Lower leg skin (tissue), 4 donors: ENCODE data around the gene LRP3. TPM values are rescaled to one million over a fixed set of nuclear protein-coding genes. Genes with fewer than 3 reads are reported as not detected.
"Not testable (repeated sequence)": the region's sequence is repeated elsewhere in the genome, so short reads cannot be mapped to it uniquely, and the experiment has no call there.

Experiments
- DNase-seq, 2 donors: peaks; one replicate each; pipeline ENCODE4 v3.0.0-alpha.2; 2019; ENCODE audit warnings: low spot score in 2 of 2
- H3K4me3 ChIP-seq: fragments of 200-600 bp; sonication (generic); 2 replicates; pipeline ENCODE4 v1.5.1; 2017; ENCODE audit warnings: mild to moderate bottlenecking, low read depth; ENCODE audit not compliant: poor library complexity, severe bottlenecking
- POLR2A ChIP-seq, 2 donors: fragments of 450-650 bp; IDR thresholded peaks; one replicate each; pipeline ENCODE4 v1.6.1; 2016 to 2017; ENCODE audit warnings: antibody characterized with exemption in 2 of 2, mild to moderate bottlenecking in 1 of 2, moderate library complexity in 1 of 2
- WGBS, 2 donors: methylation state at CpG; one replicate each; pipeline ENCODE4 v1.1.5; 2018; 5-methylcytosine and 5-hydroxymethylcytosine counted together
- intact Hi-C: fragments of 100-400 bp; cut with DNase I; formaldehyde crosslinking; loops from one replicate; pipeline ENCODE4 v1.15.0; 2023; ENCODE audit warnings: low total_unique reads
- total RNA-seq, 4 donors: library from RNA; depleted of rRNA; stranded (reverse); fragments of >200 nt; gene quantifications; one replicate each; pipeline ENCODE4 v1.1.0, GENCODE V29; 2016
- TF ChIP-seq, protein P1 (sequence below), 3 donors: fragments of 450-650 bp; IDR thresholded peaks; one replicate each; pipeline ENCODE4 v1.5.1; 2016; ENCODE audit warnings: antibody characterized with exemption in 3 of 3, mild to moderate bottlenecking in 3 of 3, moderate library complexity in 2 of 3

Gene LRP3
- total RNA-seq, 4 donors from 2014 or later, result 9.4 to 27.4 (median 18.0) TPM

DNA sequence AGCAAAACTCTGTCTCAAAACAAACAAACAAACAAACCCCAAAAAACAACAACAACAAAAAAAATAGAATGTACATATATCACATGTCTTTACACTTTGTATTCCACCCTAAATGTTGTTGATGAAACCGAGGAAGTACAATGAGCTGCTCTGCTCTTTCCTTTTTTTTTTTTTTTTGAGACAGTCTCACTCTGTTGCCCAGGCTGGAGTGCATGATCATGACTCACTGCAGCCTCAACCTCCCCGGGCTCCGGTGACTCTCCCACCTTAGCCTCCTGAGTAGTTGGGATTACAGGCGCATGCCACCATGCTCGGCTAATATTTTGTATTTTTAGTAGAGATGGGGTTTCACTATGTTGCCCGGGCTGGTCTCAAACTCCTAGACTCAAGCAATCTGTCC, 30.6 kb upstream of the LRP3 start:
- WGBS, 2 donors, result 72 to 89% methylated on average over 6 of the region's 6 CpGs
- no peak for DNase-seq
- intact Hi-C loops, result no loop called here
- H3K4me3 ChIP-seq, result no peak overlapping the region
- TF ChIP-seq POLR2A (IDR thresholded peaks at IDR 0.05), result no peak
- TF ChIP-seq, protein P1, sequence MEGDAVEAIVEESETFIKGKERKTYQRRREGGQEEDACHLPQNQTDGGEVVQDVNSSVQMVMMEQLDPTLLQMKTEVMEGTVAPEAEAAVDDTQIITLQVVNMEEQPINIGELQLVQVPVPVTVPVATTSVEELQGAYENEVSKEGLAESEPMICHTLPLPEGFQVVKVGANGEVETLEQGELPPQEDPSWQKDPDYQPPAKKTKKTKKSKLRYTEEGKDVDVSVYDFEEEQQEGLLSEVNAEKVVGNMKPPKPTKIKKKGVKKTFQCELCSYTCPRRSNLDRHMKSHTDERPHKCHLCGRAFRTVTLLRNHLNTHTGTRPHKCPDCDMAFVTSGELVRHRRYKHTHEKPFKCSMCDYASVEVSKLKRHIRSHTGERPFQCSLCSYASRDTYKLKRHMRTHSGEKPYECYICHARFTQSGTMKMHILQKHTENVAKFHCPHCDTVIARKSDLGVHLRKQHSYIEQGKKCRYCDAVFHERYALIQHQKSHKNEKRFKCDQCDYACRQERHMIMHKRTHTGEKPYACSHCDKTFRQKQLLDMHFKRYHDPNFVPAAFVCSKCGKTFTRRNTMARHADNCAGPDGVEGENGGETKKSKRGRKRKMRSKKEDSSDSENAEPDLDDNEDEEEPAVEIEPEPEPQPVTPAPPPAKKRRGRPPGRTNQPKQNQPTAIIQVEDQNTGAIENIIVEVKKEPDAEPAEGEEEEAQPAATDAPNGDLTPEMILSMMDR (IDR thresholded peaks at IDR 0.05), result no peak

DNA sequence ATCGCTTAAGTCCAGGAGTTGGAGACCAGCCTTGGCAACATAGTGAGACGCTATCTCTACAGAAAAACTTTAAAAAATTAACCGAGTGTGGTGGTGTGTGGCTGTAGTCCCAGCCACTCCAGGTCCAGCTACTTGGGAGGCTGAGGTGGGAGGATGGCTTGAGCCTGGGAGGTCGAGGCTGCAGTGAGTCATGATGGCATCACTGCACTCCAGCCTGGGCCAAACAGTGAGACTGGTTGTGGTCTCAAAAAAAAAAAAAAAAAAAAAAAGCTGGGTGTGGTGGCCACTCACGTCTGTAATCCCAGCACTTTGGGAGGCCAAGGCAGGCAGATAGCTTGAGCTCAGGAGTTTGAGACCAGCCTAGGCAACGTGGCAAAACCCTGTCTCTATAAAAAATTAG, 28.1 kb upstream of the LRP3 start:
- H3K4me3 ChIP-seq, DNase-seq, intact Hi-C loops: not testable (repeated sequence)
- WGBS, 2 donors, result 59 to 77% methylated on average over 6 of the region's 6 CpGs

DNA sequence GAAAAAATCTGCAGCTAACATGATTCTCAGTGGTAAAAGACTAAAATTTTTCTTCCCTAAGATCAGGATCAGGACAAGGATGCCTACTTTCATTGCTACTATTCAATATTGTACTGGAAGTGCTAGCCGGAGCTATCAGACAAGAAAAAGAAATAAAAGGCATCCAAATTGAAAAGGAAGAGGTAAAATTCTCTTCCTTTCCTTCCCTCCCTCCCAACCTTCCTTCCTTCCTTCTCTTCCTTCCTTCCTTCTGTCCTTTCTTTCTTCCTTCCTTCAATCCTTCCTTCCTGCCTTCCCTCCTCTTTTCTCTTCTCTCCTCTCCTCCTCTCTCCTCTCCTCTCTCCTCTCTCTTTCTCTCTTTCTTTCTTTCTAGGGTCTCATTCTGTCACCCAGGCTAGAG, 26.7 kb upstream of the LRP3 start:
- intact Hi-C loops, result no loop called here
- H3K4me3 ChIP-seq, result no peak overlapping the region
- no peak for DNase-seq
- TF ChIP-seq POLR2A (IDR thresholded peaks at IDR 0.05), result no peak
- TF ChIP-seq, protein P1 (IDR thresholded peaks at IDR 0.05), result no peak
- 91 to 100% methylated on average over 1 of the region's 1 CpG for WGBS, 2 donors

DNA sequence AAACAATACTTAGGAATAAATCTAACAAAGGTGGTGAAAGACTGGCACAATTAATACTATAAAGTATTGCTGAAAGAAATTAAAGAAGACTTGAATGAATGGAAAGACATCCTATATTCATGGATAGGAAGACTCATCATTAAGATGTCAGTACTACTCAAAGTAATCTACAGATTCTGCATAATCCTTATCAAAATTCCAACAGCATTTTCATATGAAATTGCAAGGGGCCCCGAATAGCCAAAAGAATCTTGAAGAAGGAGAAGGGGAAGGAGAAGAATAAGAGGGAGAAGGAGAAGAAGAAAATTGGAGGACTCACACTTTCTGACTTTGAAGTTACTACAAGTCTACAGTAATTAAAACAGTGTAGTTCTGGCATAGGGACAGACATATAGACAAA, 25.6 kb upstream of the LRP3 start:
- H3K4me3 ChIP-seq, result no peak overlapping the region
- no peak for DNase-seq
- intact Hi-C loops, result no loop called here
- no peak for TF ChIP-seq POLR2A (IDR thresholded peaks at IDR 0.05)
- TF ChIP-seq, protein P1 (IDR thresholded peaks at IDR 0.05), result no peak
- WGBS, 2 donors, result 82 to 93% methylated on average over 1 of the region's 1 CpG

DNA sequence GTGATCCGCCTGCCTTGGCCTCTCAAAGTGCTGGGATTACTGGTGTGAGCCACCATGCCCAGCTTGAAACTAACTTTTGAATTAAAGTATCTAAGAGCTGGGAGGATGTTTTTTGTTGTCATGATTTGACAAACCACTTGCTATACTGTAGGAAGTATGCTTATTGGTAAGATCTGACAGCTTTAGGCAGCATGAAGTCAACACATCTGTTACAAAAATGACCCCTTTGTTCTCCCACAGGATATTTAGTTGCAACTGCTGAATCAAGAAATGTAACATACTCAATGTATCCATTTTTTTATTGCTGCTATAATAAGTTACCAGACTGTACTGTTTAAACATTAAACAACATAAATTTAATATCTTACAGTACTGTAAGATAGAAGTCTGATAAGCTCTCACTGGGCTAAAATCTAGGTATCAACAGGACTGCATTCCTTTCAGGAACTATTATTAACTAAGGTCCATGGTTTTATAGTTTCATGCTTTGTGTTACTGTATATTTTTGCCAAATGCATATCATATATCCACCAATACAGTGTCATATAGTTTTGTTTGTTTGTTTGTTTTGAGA, 22.8 kb upstream of the LRP3 start:
- H3K4me3 ChIP-seq, result no peak overlapping the region
- TF ChIP-seq, protein P1 (IDR thresholded peaks at IDR 0.05), result no peak
- TF ChIP-seq POLR2A (IDR thresholded peaks at IDR 0.05), result no peak
- DNase-seq, result no peak
- intact Hi-C loops, result no loop called here
- 89 to 100% methylated on average over 1 of the region's 1 CpG for WGBS, 2 donors

DNA sequence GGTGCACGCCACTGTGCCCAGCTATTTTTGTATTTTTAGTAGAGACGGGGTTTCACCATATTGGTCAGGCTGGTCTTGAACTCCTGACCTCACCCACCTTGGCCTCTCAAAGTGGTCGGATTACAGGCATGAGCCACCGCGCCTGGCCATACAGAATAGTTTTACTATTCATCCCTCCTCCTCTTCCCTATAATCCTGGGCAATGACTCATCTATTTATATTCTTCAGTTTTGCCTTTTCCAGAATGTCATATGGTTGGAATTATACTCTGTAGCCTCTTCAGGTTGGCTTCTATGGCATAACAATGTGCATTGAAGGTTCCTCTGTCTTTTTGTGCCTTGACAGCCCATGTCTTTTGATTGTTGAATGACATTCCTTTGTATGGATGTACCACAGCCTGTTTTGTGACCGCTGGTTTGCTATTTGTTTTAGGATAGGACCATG, 22.2 kb upstream of the LRP3 start:
- 81 to 84% methylated on average over 6 of the region's 6 CpGs for WGBS, 2 donors
- TF ChIP-seq, protein P1 (IDR thresholded peaks at IDR 0.05), result no peak
- no peak for TF ChIP-seq POLR2A (IDR thresholded peaks at IDR 0.05)
- H3K4me3 ChIP-seq, result no peak overlapping the region
- no peak for DNase-seq
- intact Hi-C loops, result no loop called here
